ENCODE data around the gene USP11. TPM values are rescaled to one million over a fixed set of nuclear protein-coding genes. Genes with fewer than 3 reads are reported as not detected.

Gene USP11
- total RNA-seq, 1 experiment from 2014 or later, result 61.2 TPM

GRCh38 chrX:47242321-47242720 is 9.5 kb downstream of the USP11 start:
- no peak for TF ChIP-seq CTCF (IDR thresholded peaks at IDR 0.05; ENCODE audit: insufficient read depth in 1 of 2, low read depth in 1 of 2, low read length in 1 of 2, severe bottlenecking in 1 of 2, unreplicated experiment in 1 of 2)
- Histone ChIP-seq H3K4me1 (no peaks in the 10 kb centered on the region), H3K9me3 (no peaks in the 10 kb centered on the region), H3K4me3 (ENCODE audit: low read depth, low read length) (no peak overlapping the region), H3K36me3 (ENCODE audit: control insufficient read depth, insufficient read depth, low read length) (no peaks in the 10 kb centered on the region; the same call in 1 of the 2 replicates), H3K27me3 (replicated peaks; ENCODE audit: control insufficient read depth, insufficient read depth, low read length) (no peaks in the 10 kb centered on the region)
- POLR2A ChIA-PET, result no interaction called here
- DNase-seq, result no peak
- H3K4me1 Mint-ChIP-seq (ENCODE audit: low read depth, unreplicated experiment), result no peaks in the 10 kb centered on the region
- H3K4me3 Mint-ChIP-seq (ENCODE audit: unreplicated experiment), result no peak overlapping the region
- peaks cover 22% of the 10 kb centered on the region for H3K36me3 Mint-ChIP-seq (ENCODE audit: insufficient read depth, unreplicated experiment)
- H3K9me3 Mint-ChIP-seq (ENCODE audit: unreplicated experiment), result no peaks in the 10 kb centered on the region
- H3K27ac Mint-ChIP-seq (ENCODE audit: unreplicated experiment), result no peak overlapping the region
- CTCF ChIA-PET, result no interaction called here
- intact Hi-C loops (cut with micrococcal nuclease; ENCODE audit: unreplicated experiment), result no loop called here
- no TSS peak for BruUV-seq (replicated peaks)
- H3K27me3 Mint-ChIP-seq (ENCODE audit: insufficient read depth, unreplicated experiment), result no peaks in the 10 kb centered on the region

- no TSS peak for BruUV-seq (replicated peaks)
- Mint-ChIP-seq H3K4me1 (ENCODE audit: low read depth, unreplicated experiment) (no peaks in the 10 kb centered on the region), H3K36me3 (ENCODE audit: insufficient read depth, unreplicated experiment) (peaks cover 26% of the 10 kb centered on the region), H3K27ac (ENCODE audit: unreplicated experiment) (no peak overlapping the region), H3K27me3 (ENCODE audit: insufficient read depth, unreplicated experiment) (no peaks in the 10 kb centered on the region), H3K4me3 (ENCODE audit: unreplicated experiment) (no peak overlapping the region), H3K9me3 (ENCODE audit: unreplicated experiment) (no peaks in the 10 kb centered on the region)
- H3K4me1 ChIP-seq, result no peaks in the 10 kb centered on the region
- no peaks in the 10 kb centered on the region for H3K9me3 ChIP-seq
- no peak overlapping the region for H3K4me3 ChIP-seq (ENCODE audit: low read depth, low read length)
- H3K36me3 ChIP-seq (ENCODE audit: control insufficient read depth, insufficient read depth, low read length), result no peaks in the 10 kb centered on the region; the same call in 1 of the 2 replicates
- POLR2A ChIA-PET, result no interaction called here
- DNase-seq, result no peak
- intact Hi-C loops (cut with micrococcal nuclease; ENCODE audit: unreplicated experiment), result no loop called here
- TF ChIP-seq CTCF (IDR thresholded peaks at IDR 0.05; ENCODE audit: insufficient read depth in 1 of 2, low read depth in 1 of 2, low read length in 1 of 2, severe bottlenecking in 1 of 2, unreplicated experiment in 1 of 2), result no peak
- no peaks in the 10 kb centered on the region for H3K27me3 ChIP-seq (replicated peaks; ENCODE audit: control insufficient read depth, insufficient read depth, low read length)
- CTCF ChIA-PET, result no interaction called here
Measured at GRCh38 chrX:47243351-47243750, 10.5 kb downstream of the USP11 start.

GRCh38 chrX:47244676-47245075 is 11.9 kb downstream of the USP11 start:
- no TSS peak for BruUV-seq (replicated peaks)
- H3K36me3 Mint-ChIP-seq (ENCODE audit: insufficient read depth, unreplicated experiment), result peaks cover 25% of the 10 kb centered on the region
- CTCF ChIA-PET, result no interaction called here
- no peak for TF ChIP-seq CTCF (IDR thresholded peaks at IDR 0.05; ENCODE audit: insufficient read depth in 1 of 2, low read depth in 1 of 2, low read length in 1 of 2, severe bottlenecking in 1 of 2, unreplicated experiment in 1 of 2)
- intact Hi-C loops (cut with micrococcal nuclease; ENCODE audit: unreplicated experiment), result no loop called here
- H3K4me3 Mint-ChIP-seq (ENCODE audit: unreplicated experiment), result no peak overlapping the region
- H3K4me1 Mint-ChIP-seq (ENCODE audit: low read depth, unreplicated experiment), result no peaks in the 10 kb centered on the region
- Histone ChIP-seq H3K9me3 (no peaks in the 10 kb centered on the region), H3K27me3 (replicated peaks; ENCODE audit: control insufficient read depth, insufficient read depth, low read length) (no peaks in the 10 kb centered on the region), H3K4me3 (ENCODE audit: low read depth, low read length) (no peak overlapping the region), H3K4me1 (no peaks in the 10 kb centered on the region), H3K36me3 (ENCODE audit: control insufficient read depth, insufficient read depth, low read length) (no peaks in the 10 kb centered on the region; the same call in 1 of the 2 replicates)
- no peaks in the 10 kb centered on the region for H3K9me3 Mint-ChIP-seq (ENCODE audit: unreplicated experiment)
- H3K27me3 Mint-ChIP-seq (ENCODE audit: insufficient read depth, unreplicated experiment), result no peaks in the 10 kb centered on the region
- DNase-seq, result no peak
- POLR2A ChIA-PET, result no interaction called here
- H3K27ac Mint-ChIP-seq (ENCODE audit: unreplicated experiment), result no peak overlapping the region

Measured in Caco-2 (cell line).